Body of pancreas (tissue), 4 donors: ENCODE results near the gene HLA-DQA2.
"Not testable (repeated sequence)": the region's sequence is repeated elsewhere in the genome, so short reads cannot be mapped to it uniquely, and the experiment has no call there.

Experiments used
- CTCF ChIP-seq, 7 experiments: fragments of 450-650 bp in 4 of 7; fragments of 200-600 bp in 3 of 7; sonication (generic) in 3 of 7; IDR thresholded peaks; one replicate each; pipeline ENCODE4 v1.5.1; 2016 to 2019; ENCODE audit warnings: antibody characterized with exemption in 7 of 7
- POLR2A ChIP-seq, 3 donors: fragments of 450-650 bp; IDR thresholded peaks; one replicate each; pipeline ENCODE4 v1.6.1; 2016; ENCODE audit warnings: antibody characterized with exemption in 3 of 3, mild to moderate bottlenecking in 2 of 3

GRCh38 chr6:32705164-32705563 lies 36.0 kb upstream of the HLA-DQA2 start:
- not testable (repeated sequence) for TF ChIP-seq CTCF, POLR2A (IDR thresholded peaks at IDR 0.05)
